ENCODE data around the gene ZNF740.
A peak's percentile ranks its signal among the peaks of the same experiment; 100 is the strongest.

The ZNF740 gene

DNA sequence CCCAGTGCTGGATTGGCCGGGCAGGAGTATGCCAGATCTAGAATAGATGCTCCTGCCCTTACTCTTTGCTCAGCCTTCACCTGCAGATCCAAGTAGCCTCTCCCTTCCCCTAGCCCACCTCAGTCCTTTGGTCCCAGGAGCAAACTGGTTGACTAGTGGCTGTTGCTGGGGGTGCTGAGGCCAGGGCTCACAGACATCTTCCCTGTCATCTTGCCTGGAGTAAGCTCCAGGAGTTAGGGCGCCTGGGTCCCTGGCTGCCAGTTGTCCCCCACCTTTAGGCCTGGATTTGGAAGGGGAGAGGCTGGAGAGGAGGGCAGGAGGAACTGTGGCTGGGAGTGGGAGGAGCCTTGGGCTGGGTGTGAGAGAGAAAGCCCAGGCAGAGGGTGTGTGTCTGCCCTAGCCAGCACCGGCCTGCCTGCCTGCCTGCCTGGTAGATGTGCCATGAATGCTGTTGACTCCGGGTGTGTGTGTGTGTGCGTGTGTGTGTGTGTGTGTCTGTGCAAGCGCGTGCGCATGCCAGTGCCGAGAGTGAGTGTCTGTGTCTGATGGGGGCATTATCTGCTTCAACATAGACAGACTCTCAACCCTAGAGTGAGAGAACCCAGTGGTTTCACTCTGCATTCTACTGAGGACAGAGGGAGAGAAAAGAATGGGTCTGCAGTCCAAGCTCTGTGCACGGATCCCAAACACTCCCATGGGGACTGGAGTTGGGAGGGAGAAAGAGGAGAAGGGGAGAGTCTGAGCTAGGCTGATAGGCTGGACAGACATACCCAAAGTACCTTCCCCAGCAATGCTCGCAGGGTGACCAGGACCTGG lies 52.3 kb downstream of the ZNF740 start:
- no peaks in the 10 kb centered on the region for H3K36me3 ChIP-seq
- TF ChIP-seq, protein P1, sequence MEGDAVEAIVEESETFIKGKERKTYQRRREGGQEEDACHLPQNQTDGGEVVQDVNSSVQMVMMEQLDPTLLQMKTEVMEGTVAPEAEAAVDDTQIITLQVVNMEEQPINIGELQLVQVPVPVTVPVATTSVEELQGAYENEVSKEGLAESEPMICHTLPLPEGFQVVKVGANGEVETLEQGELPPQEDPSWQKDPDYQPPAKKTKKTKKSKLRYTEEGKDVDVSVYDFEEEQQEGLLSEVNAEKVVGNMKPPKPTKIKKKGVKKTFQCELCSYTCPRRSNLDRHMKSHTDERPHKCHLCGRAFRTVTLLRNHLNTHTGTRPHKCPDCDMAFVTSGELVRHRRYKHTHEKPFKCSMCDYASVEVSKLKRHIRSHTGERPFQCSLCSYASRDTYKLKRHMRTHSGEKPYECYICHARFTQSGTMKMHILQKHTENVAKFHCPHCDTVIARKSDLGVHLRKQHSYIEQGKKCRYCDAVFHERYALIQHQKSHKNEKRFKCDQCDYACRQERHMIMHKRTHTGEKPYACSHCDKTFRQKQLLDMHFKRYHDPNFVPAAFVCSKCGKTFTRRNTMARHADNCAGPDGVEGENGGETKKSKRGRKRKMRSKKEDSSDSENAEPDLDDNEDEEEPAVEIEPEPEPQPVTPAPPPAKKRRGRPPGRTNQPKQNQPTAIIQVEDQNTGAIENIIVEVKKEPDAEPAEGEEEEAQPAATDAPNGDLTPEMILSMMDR (IDR thresholded peaks at IDR 0.05; ENCODE audit: low read depth, low read length), result no peak
- H3K4me1 ChIP-seq, result peaks cover 25% of the 10 kb centered on the region
- DNase-seq, result peak; percentile 59
- peak overlapping the region; percentile 64 for H3K4me3 ChIP-seq (ENCODE audit: low read depth, low read length)
- H3K9me3 ChIP-seq, result no peaks in the 10 kb centered on the region
- H3K27me3 ChIP-seq, result no peaks in the 10 kb centered on the region

- H3K36me3 ChIP-seq, result no peaks in the 10 kb centered on the region
- H3K4me3 ChIP-seq (ENCODE audit: low read depth, low read length), result peak overlapping the region; percentile 30
- TF ChIP-seq, protein P1 (IDR thresholded peaks at IDR 0.05; ENCODE audit: low read depth, low read length), result peak; percentile 2; the same call in 1 of the 2 replicates
- DNase-seq, result no peak
- H3K27me3 ChIP-seq, result no peaks in the 10 kb centered on the region
- H3K4me1 ChIP-seq, result peaks cover 25% of the 10 kb centered on the region
- no peaks in the 10 kb centered on the region for H3K9me3 ChIP-seq
Observed at GRCh38 chr12:53233671-53234121, 53.2 kb downstream of the ZNF740 start.

DNA sequence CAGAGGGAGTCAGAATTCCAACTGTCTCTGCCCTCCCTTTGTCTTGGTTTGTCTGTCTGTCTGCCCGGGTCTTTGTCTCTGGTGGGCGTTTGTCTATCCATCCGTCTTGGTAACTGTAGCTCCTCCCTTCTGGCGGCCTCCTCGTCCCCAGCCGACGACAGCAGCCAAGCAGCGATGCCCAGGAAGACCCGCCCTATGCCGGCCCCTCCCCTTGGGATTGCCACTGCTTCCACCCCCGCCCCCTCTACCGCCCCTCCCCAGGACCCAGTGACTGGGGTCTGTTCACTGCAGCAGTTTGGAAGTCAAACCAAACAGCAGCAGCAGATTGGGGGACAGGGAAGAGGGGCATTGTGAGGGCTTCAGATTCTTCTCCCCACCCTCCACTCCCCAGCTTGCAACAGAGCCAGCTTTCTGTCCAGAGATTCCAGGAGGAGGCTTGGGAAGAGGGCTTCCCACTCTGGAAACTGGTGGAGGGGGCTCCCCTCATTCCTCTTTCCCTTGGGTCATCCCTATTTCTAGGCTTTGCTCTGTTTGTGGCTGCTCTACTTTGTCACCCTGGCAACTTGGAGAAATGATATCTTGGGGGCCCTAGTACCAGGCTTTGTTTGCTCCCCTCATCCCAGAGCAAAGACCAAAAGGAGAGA lies 53.9 kb downstream of the ZNF740 start:
- TF ChIP-seq, protein P1 (IDR thresholded peaks at IDR 0.05; ENCODE audit: low read depth, low read length), result no peak
- peak; percentile 77 for DNase-seq
- peak overlapping the region; percentile 30 for H3K4me3 ChIP-seq (ENCODE audit: low read depth, low read length)
- no peaks in the 10 kb centered on the region for H3K9me3 ChIP-seq
- no peaks in the 10 kb centered on the region for H3K27me3 ChIP-seq
- H3K36me3 ChIP-seq, result no peaks in the 10 kb centered on the region
- H3K4me1 ChIP-seq, result peaks cover 25% of the 10 kb centered on the region

GRCh38 chr12:53235164-53235563 lies 54.6 kb downstream of the ZNF740 start:
- H3K36me3 ChIP-seq, result no peaks in the 10 kb centered on the region

GRCh38 chr12:53235742-53236442 lies 55.4 kb downstream of the ZNF740 start:
- TF ChIP-seq, protein P1 (IDR thresholded peaks at IDR 0.05; ENCODE audit: low read depth, low read length), result no peak
- H3K9me3 ChIP-seq, result no peaks in the 10 kb centered on the region
- peaks cover 25% of the 10 kb centered on the region for H3K4me1 ChIP-seq
- H3K27me3 ChIP-seq, result no peaks in the 10 kb centered on the region
- H3K4me3 ChIP-seq (ENCODE audit: low read depth, low read length), result no peak overlapping the region
- no peak for DNase-seq
- no peaks in the 10 kb centered on the region for H3K36me3 ChIP-seq

More at GRCh38 chr12:53235164-53235563, 54.6 kb downstream of the ZNF740 start:
- H3K4me1 ChIP-seq, result peaks cover 25% of the 10 kb centered on the region
- H3K4me3 ChIP-seq (ENCODE audit: low read depth, low read length), result no peak overlapping the region
- no peaks in the 10 kb centered on the region for H3K9me3 ChIP-seq
- H3K27me3 ChIP-seq, result no peaks in the 10 kb centered on the region
- TF ChIP-seq, protein P1 (IDR thresholded peaks at IDR 0.05; ENCODE audit: low read depth, low read length), result no peak
- DNase-seq, result no peak

All from BE2C (cell line).